GM18907 (cell line): Measurements from ENCODE around the gene CDKAL1.
A peak's percentile ranks its signal among the peaks of the same experiment; 100 is the strongest.

ENCODE experiments used
- ATAC-seq: cut with Tn5 transposase; IDR thresholded peaks from one replicate; pipeline ENCODE4 v1.9.1; 2021; ENCODE audit warnings: mild to moderate bottlenecking, moderate library complexity; ENCODE audit not compliant: unreplicated experiment

The CDKAL1 gene

DNA sequence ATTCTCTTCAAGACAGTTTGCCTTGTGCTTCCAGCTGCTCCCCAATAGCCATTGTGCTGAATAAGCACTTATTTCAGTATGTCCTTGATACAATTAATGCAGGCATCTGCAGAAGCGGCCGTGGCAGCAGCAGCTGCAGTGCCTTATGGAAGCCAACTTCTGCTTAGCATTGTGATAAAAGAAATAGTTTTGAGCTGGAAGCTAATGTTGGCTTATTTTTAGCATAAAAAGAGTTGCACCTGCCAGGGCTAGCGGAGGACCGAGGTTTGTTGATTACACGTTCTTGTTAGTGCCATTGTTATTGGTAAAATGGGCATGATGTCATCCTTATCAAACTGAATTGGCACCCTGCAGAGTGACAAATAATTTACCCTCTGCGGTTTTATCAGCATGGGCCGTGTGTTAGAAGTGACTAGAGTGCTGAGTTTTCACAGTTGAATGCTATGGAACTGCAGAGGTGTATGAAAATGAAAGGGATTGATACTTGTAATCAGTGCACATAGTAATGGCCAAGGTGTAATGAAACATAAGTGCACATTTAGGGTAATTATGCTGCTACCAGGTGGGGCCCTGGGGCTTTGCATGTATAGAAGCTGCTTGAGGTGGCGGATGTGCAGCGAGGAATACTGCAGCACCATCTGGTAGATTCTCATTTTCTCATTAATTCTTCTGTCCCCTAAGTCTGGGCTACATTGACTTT lies 334.3 kb downstream of the CDKAL1 start:
- ATAC-seq: no peak

GRCh38 chr6:20870021-20870420 lies 335.8 kb downstream of the CDKAL1 start:
- no peak for ATAC-seq

GRCh38 chr6:20870493-20870892 lies 336.2 kb downstream of the CDKAL1 start:
- ATAC-seq: no peak

- ATAC-seq: no peak
Measured at GRCh38 chr6:20873425-20874190, 339.4 kb downstream of the CDKAL1 start.

- no peak for ATAC-seq
Measured at GRCh38 chr6:20875369-20875963, 341.2 kb downstream of the CDKAL1 start.

GRCh38 chr6:20876036-20876435 lies 341.8 kb downstream of the CDKAL1 start:
- no peak for ATAC-seq

GRCh38 chr6:20876561-20876960 lies 342.3 kb downstream of the CDKAL1 start:
- ATAC-seq: no peak

DNA sequence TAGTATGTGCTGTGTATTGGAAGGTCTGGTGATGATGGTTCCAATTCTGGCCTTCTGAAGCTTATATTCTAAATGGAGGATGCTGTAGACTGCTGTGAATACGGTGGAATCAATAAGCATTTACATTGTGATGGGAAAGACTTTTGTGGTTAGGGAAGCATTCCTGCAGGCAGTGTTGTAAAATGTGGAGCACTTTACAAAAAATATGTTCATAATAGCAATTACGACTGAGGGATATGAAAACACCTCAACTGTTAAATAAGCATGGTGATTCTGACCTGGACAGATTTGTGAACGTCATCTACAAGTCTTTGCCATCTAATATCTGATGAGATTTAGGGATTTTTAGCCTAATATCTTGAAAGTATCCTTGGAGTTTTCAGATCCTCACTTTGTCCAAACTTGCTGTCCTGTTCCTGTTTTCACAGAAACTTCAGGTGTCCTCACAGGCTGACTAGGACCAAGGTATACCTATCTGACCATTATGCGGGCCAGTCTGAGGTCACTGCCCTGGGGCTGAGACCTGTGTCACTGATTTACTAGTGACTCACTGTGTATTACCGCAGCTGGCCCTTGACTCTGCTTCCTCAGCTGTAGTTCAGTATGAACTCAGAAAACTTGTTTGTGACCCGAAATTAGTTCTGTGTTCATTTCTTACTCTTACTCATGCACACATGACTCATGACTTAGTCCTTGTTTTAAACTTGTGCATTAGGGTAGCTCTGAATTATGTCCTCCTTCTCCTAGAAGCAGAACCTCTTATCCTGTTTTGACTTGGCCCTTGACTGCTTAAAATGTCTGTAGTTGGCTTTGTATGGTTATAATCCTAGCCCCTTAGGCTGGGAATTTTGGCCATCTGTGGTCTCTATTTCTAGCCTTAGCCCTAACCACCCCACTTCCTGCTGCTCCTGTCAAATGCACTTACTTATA lies 343.0 kb downstream of the CDKAL1 start:
- ATAC-seq: peak; percentile 98

- peak; percentile 15 for ATAC-seq
Measured at GRCh38 chr6:20879121-20879520, 344.9 kb downstream of the CDKAL1 start.

DNA sequence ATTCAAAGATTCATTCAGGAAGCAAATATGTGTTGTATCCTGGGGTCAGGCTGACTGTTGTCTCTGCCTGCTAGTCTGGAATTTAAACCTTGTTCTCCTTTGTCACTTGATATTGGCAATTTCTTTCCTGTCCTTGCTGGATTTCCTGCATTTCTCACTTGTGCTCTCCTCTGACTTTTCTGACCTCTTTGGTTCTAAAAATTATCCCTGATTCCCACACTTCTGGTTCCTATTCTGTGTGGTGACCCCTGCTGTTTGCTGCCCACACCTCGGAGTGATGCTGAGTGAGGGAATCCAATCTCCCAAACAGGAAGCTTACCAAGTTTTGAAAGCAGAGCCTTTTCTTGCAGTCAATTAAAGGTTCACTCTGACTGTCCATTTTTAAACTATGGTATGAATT lies 345.3 kb downstream of the CDKAL1 start:
- no peak for ATAC-seq

- ATAC-seq: no peak
Measured at GRCh38 chr6:20881365-20881764, 347.1 kb downstream of the CDKAL1 start.

GRCh38 chr6:20882014-20882413 lies 347.8 kb downstream of the CDKAL1 start:
- no peak for ATAC-seq

GRCh38 chr6:20885076-20885475 lies 350.8 kb downstream of the CDKAL1 start:
- ATAC-seq: no peak

- ATAC-seq: no peak
Measured at GRCh38 chr6:20891161-20891560, 356.9 kb downstream of the CDKAL1 start.

DNA sequence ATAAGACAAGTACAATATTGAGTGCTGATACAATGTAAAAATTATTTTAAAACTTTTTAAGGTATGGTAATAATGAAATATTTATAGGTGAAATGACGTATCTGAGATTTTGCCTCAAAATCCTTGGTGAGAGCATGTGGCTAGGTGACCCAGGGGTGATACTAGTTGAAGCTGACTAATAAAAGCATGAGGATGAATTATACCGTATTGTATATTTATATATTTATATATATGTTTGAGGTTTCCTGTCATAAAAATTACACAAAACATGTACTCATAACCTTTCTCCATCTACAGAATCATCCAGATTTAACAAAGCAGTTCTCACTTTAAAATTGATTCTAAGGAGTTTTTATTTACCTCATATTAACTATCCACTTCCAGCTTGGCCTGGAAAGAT lies 358.1 kb downstream of the CDKAL1 start:
- ATAC-seq: no peak

GRCh38 chr6:20893412-20893811 lies 359.2 kb downstream of the CDKAL1 start:
- no peak for ATAC-seq

GRCh38 chr6:20900389-20901160 lies 366.3 kb downstream of the CDKAL1 start:
- ATAC-seq: peak; percentile 89

DNA sequence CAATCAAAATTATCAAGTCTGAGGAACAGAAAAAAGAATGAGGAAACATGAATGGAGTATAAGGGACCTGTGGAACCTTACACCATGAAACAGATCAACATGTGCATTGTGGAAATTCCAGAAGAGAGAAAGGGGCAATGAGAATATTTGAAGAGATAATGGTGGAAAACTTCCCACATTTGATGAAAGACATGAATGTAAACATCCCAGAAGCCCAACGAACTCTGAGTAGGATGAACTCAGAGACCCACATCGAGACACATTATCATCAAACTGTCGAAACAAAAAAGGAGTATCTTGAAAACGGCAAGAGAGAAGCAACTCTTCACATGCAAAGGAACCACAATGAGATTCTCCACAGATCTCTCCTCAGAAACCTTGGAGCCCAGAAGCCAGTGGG lies 371.1 kb downstream of the CDKAL1 start:
- ATAC-seq: no peak

DNA sequence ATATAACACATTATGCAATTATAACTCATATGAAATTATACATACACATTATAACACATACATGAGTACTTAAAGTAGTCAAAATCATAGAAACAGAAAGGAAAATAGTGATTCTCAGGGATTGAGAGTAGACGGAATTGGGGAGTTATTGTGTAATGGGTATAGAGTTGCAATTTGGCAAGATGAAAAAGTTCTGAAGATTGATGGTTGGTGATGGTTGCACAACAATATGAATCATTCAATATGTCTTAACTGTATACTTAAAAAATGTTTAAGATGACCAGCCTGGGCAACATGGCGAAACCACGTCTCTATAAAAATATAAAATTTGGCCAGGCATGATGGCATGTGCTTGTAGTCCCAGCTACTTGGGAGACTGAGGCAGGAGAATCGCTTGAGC lies 372.7 kb downstream of the CDKAL1 start:
- no peak for ATAC-seq

DNA sequence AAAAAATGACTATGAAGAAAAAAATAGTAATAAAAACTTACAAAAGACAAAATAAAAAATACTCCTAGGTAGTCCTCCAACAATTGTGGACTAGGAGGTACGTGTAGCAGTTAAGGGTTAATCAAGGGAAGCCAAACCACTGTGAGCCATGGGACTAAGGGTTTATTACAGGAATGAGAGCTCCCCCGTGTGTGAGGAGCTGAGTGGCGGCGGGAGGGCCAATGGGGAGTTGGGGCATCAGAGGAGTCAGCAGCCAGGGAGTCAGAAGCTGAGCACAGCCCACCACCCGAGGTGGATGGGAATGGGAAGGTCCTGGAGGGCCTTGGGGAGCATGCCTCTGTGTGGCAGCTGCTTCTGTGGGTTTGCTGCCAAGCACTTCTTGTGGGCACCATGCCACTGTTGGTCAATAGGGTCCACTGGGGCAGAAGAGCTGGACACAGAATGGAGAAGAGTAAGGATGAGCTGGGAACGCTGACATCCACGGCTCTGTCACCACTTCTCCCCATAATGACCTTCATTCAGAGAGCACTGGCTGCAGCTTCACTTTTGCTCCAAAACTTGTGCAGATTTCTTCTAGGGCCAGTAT lies 373.3 kb downstream of the CDKAL1 start:
- no peak for ATAC-seq
